H1 (cell line): ENCODE data around the gene ZNF836. TPM values are rescaled to one million over a fixed set of nuclear protein-coding genes. Genes with fewer than 3 reads are reported as not detected.
A peak's percentile ranks its signal among the peaks of the same experiment; 100 is the strongest.

Experiments
- CTCF ChIA-PET: fragments of 300-600 bp; sonication (Branson Sonifier 250); formaldehyde crosslinking; loops from one replicate; lab custom pipeline; 2021; ENCODE audit not compliant: partially characterized antibody; lab: Charles Lee
- POLR2A ChIA-PET: fragments of 300-600 bp; sonication (Branson Sonifier 250); formaldehyde crosslinking; loops from one replicate; lab custom pipeline; 2021; ENCODE audit warnings: inconsistent platforms; ENCODE audit not compliant: partially characterized antibody; lab: Charles Lee
- DNase-seq, 2 experiments: peaks; one replicate each; pipeline versions ENCODE4 v3.0.0 to v3.0.0-alpha.2; 2010 to 2022; ENCODE audit warnings: low spot score in 2 of 2, low read depth in 1 of 2, mixed read lengths in 1 of 2
- FAIRE-seq: peaks from 2 replicates; lab custom pipeline; 2011; peaks lifted over from hg19 to GRCh38; lab: Jason Lieb, UNC
- H2AFZ ChIP-seq: 2 replicates; pipeline ENCODE4 v1.8.1; 2012; ENCODE audit warnings: low read length, inconsistent platforms
- H2AK5ac ChIP-seq: 2 replicates; pipeline ENCODE4 v1.6.1; 2013; ENCODE audit warnings: low read depth, low read length
- H2BK120ac ChIP-seq: replicated peaks from 2 replicates; pipeline ENCODE3; 2013; ENCODE audit warnings: low read depth, low read length, inconsistent platforms
- H2BK12ac ChIP-seq: 2 replicates; pipeline ENCODE4 v1.6.1; 2013; ENCODE audit warnings: low read depth, low read length
- H2BK15ac ChIP-seq: 2 replicates; pipeline ENCODE4 v1.6.1; 2013; ENCODE audit warnings: low read length
- H2BK20ac ChIP-seq: 2 replicates; pipeline ENCODE4 v1.6.1; 2013; ENCODE audit warnings: low read length
- H2BK5ac ChIP-seq: 2 replicates; pipeline ENCODE4 v1.6.1; 2013; ENCODE audit warnings: low read depth, low read length
- H3K14ac ChIP-seq: 2 replicates; pipeline ENCODE4 v1.6.1; 2013; ENCODE audit warnings: inconsistent platforms; ENCODE audit not compliant: insufficient read length
- H3K18ac ChIP-seq: 2 replicates; pipeline ENCODE4 v1.6.1; 2013; ENCODE audit warnings: low read length; ENCODE audit errors: extremely low read depth
- H3K23ac ChIP-seq: 2 replicates; pipeline ENCODE4 v1.6.1; 2013; ENCODE audit warnings: inconsistent platforms; ENCODE audit not compliant: insufficient read length
- H3K23me2 ChIP-seq: 2 replicates; pipeline ENCODE4 v1.6.1; 2013; ENCODE audit warnings: low read depth, low read length
- H3K27ac ChIP-seq: 2 replicates; pipeline ENCODE4 v1.6.1; 2011; ENCODE audit warnings: low read depth, low read length, inconsistent platforms
- H3K27me3 ChIP-seq, 4 experiments: replicated peaks in 1 of 4; 1 replicate in 1 of 4; 2 replicates in 3 of 4; pipeline versions ENCODE4 v1.6.1 to v1.8.1; 2011 to 2013; ENCODE audit warnings: low read length in 3 of 4, mild to moderate bottlenecking in 3 of 4, inconsistent platforms in 2 of 4, mixed read lengths in 2 of 4, moderate library complexity in 1 of 4; ENCODE audit not compliant: control insufficient read depth in 3 of 4, insufficient read depth in 3 of 4; ENCODE audit errors: extremely low read depth in 1 of 4
- H3K36me3 ChIP-seq, 4 experiments: 2 replicates each; pipeline versions ENCODE4 v1.6.1 to v1.8.1; 2011 to 2013; ENCODE audit warnings: mild to moderate bottlenecking in 4 of 4, low read length in 3 of 4, moderate library complexity in 2 of 4, control low read depth in 1 of 4, inconsistent platforms in 1 of 4; ENCODE audit not compliant: insufficient read depth in 4 of 4, control insufficient read depth in 2 of 4
- H3K4ac ChIP-seq: replicated peaks from 2 replicates; pipeline ENCODE3; 2013; ENCODE audit warnings: low read length, low read depth, mixed read lengths, inconsistent platforms; ENCODE audit not compliant: insufficient read length
- H3K4me1 ChIP-seq, 4 experiments: replicated peaks in 1 of 4; 1 replicate in 1 of 4; 2 replicates in 3 of 4; pipeline versions ENCODE4 v1.6.1 to v1.8.1; 2011 to 2013; ENCODE audit warnings: low read length in 3 of 4, inconsistent platforms in 2 of 4, mixed read lengths in 1 of 4; ENCODE audit not compliant: insufficient read depth in 4 of 4, control insufficient read depth in 3 of 4
- H3K4me2 ChIP-seq, 2 experiments: 2 replicates each; pipeline versions ENCODE4 v1.6.1 to v1.8.1; 2011 to 2013; ENCODE audit warnings: low read depth in 2 of 2, low read length in 2 of 2, control low read depth in 1 of 2, inconsistent platforms in 1 of 2, mild to moderate bottlenecking in 1 of 2; ENCODE audit not compliant: insufficient read depth in 1 of 2
- H3K4me3 ChIP-seq, 4 experiments: fragments of 200-600, 300-600 bp in 1 of 4; sonication (generic), shearing (Covaris generic), sonication (Bioruptor Twin) in 1 of 4; 2 replicates each; pipeline versions ENCODE4 v1.5.1 to v1.8.1; 2011 to 2016; ENCODE audit warnings: low read length in 4 of 4, low read depth in 3 of 4, control low read depth in 2 of 4, inconsistent platforms in 2 of 4, mild to moderate bottlenecking in 2 of 4, mixed read lengths in 1 of 4, moderate library complexity in 1 of 4; ENCODE audit not compliant: insufficient read depth in 2 of 4; ENCODE audit errors: extremely low read depth in 1 of 4
- H3K56ac ChIP-seq: replicated peaks from 2 replicates; pipeline ENCODE3; 2013; ENCODE audit warnings: low read depth, mild to moderate bottlenecking, mixed read lengths, low read length, inconsistent platforms; ENCODE audit not compliant: insufficient read length
- H3K79me1 ChIP-seq: 2 replicates; pipeline ENCODE4 v1.6.1; 2013; ENCODE audit warnings: low read depth, low read length, control low read depth
- H3K79me2 ChIP-seq, 2 experiments: 2 replicates each; pipeline versions ENCODE4 v1.6.1 to v1.8.1; 2012 to 2013; ENCODE audit warnings: low read length in 2 of 2, mild to moderate bottlenecking in 2 of 2, inconsistent platforms in 1 of 2; ENCODE audit not compliant: insufficient read depth in 2 of 2, control insufficient read depth in 1 of 2
- H3K9ac ChIP-seq, 4 experiments: replicated peaks in 1 of 4; 1 replicate in 1 of 4; 2 replicates in 3 of 4; pipeline versions ENCODE4 v1.6.1 to v1.8.1; 2011 to 2013; ENCODE audit warnings: low read depth in 3 of 4, low read length in 3 of 4, control low read depth in 2 of 4, mild to moderate bottlenecking in 2 of 4, moderate library complexity in 2 of 4, inconsistent platforms in 1 of 4; ENCODE audit errors: extremely low read depth in 1 of 4
- H3K9me3 ChIP-seq, 2 experiments: 2 replicates each; pipeline versions ENCODE4 v1.6.1 to v1.8.1; 2012 to 2013; ENCODE audit warnings: mild to moderate bottlenecking in 2 of 2, moderate library complexity in 2 of 2, control low read depth in 1 of 2, inconsistent platforms in 1 of 2, low read depth in 1 of 2, low read length in 1 of 2, mixed read lengths in 1 of 2; ENCODE audit not compliant: insufficient read depth in 2 of 2
- H4K20me1 ChIP-seq, 2 experiments: replicated peaks in 1 of 2; 2 replicates each; pipeline versions ENCODE3 to v1.8.1; 2011 to 2013; ENCODE audit warnings: inconsistent platforms in 2 of 2, low read length in 2 of 2, mild to moderate bottlenecking in 1 of 2; ENCODE audit not compliant: insufficient read depth in 2 of 2, control insufficient read depth in 1 of 2
- H4K5ac ChIP-seq: 2 replicates; pipeline ENCODE4 v1.6.1; 2013; ENCODE audit warnings: low read length, low read depth, mixed read lengths, inconsistent platforms; ENCODE audit not compliant: insufficient read length
- H4K8ac ChIP-seq: 2 replicates; pipeline ENCODE4 v1.8.0; 2013; ENCODE audit warnings: mild to moderate bottlenecking, moderate library complexity, low read length, inconsistent platforms; ENCODE audit not compliant: insufficient read depth; ENCODE audit errors: extremely low read depth
- H4K91ac ChIP-seq: replicated peaks from 2 replicates; pipeline ENCODE3; 2013; ENCODE audit warnings: low read length, mixed read lengths, inconsistent platforms; ENCODE audit not compliant: insufficient read length
- CTBP2 ChIP-seq: IDR thresholded peaks from 2 replicates; pipeline ENCODE4 v1.7.0; 2011; ENCODE audit warnings: borderline replicate concordance, mild to moderate bottlenecking, moderate library complexity, mixed read lengths, low read length; ENCODE audit not compliant: insufficient read depth, insufficient read length
- KDM4A ChIP-seq: IDR thresholded peaks from one replicate; pipeline ENCODE4 v1.7.1; 2012; ENCODE audit warnings: low read depth, mild to moderate bottlenecking, moderate library complexity, low read length, inconsistent platforms; ENCODE audit not compliant: severe bottlenecking
- RFX5 ChIP-seq: IDR thresholded peaks from 2 replicates; pipeline ENCODE4 v1.6.1; 2011; ENCODE audit warnings: low read depth, low read length, improper control_type of control experiment, borderline replicate concordance
- SAP30 ChIP-seq: fragments of 300-600 bp; sonication (generic); IDR thresholded peaks from 2 replicates; pipeline ENCODE4 v1.7.1; 2012; ENCODE audit warnings: low read length, moderate library complexity, mild to moderate bottlenecking, inconsistent platforms; ENCODE audit not compliant: insufficient read depth, insufficient replicate concordance
- ZNF274 ChIP-seq: IDR thresholded peaks from 2 replicates; pipeline ENCODE4 v1.7.0; 2012; ENCODE audit warnings: low read length, borderline replicate concordance; ENCODE audit errors: extremely low read depth
- WGBS, 2 experiments: shearing (Covaris generic) in 1 of 2; methylation state at CpG; one replicate each; pipeline versions ENCODE4 v1.1.6 to v1.1.7; 2013 to 2015; ENCODE audit warnings: low lambda C conversion rate in 2 of 2, mixed read lengths in 2 of 2, inconsistent platforms in 1 of 2, low coverage in 1 of 2, missing lambda C conversion rate in 1 of 2; ENCODE audit not compliant: insufficient replicate concordance in 2 of 2, insufficient coverage in 1 of 2, insufficient read length in 1 of 2; ENCODE audit errors: extremely low coverage in 1 of 2, missing lambda C conversion rate in 1 of 2; 5-methylcytosine and 5-hydroxymethylcytosine counted together
- polyA plus RNA-seq, 7 experiments: library from polyadenylated mRNA; depleted of rRNA in 3 of 7; stranded (reverse) in 5 of 7; unstranded in 2 of 7; fragments of >200 nt in 5 of 7; fragments of 200-250 nt in 2 of 7; gene quantifications; 1 replicate in 5 of 7; 2 replicates in 1 of 7; 4 replicates in 1 of 7; pipeline versions ENCODE4 v1.2.1 to v1.2.3, GENCODE V29; 2011 to 2013; ENCODE audit warnings: missing spikeins in 2 of 7, mixed read lengths in 2 of 7
- total RNA-seq: library from RNA; stranded (reverse); fragmentation: NEBNext Ultra II Directional; extraction: Animal tissue kit (Norgen Biotek cat#: 25700); gene quantifications from 2 replicates; pipeline ENCODE4 v1.2.1, GENCODE V29; 2021

Gene ZNF836
- total and polyA plus RNA-seq, 2 of the 8 experiments (the other 6 are each of a cell fraction or from before 2014, with no cell fraction given) = 5.6 to 27.2 TPM

DNA sequence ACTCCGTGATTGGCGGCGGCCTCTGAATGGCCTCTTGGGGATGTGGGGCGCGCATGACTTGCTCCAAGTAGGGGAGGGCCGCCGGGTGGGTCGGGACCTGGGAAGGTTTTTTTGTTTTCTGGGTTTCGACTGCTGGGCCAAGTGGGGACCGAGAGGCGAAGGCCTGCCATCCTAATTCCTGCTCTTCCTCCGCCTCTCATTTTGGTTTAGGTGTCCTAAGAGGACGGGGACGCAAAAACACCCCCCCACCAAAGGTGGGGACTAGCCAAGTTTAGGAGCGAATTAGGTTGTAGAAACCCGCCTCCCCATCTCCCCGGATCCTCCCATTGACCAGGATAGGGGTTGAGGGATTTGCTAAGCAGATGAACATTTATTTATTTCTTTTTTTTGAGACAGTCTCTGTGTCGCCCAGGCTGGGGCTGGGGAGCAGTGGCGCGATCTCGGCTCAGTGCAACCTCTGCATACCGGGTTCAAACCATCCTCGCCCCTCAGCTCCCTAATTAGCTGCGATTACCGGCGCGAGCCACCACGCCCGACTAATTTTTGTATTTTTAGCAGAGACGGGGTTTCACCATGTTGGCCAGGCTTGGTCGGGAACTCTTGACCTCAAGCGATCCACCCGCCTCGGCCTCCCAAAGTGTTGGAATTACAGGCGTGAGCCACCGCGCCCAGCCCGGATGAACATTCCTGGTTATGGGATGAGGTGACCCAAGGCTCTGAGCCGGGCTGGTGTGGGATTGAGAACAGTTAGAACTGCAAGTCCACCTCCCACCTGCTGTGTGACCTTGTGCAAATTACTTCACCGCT, 19.3 kb upstream of the ZNF836 start:
- POLR2A ChIA-PET = interaction anchor here (1.0 to 1.7 kb wide), 4 partner anchors 9 to 53 kb away, joined by 3 to 5 read pairs (median 4); no protein-coding TSS in a partner anchor

More for the DNA sequence above, 19.3 kb upstream of the ZNF836 start:
- H3K14ac ChIP-seq = peak overlapping the region; percentile 67
- peak overlapping the region; percentile 98 for H2BK5ac ChIP-seq
- H3K4me3 ChIP-seq = peak overlapping the region; percentile 71 to 95 (median 88)
- no peak overlapping the region for H2BK120ac ChIP-seq
- peaks cover 3 to 17% (median 9%) of the 10 kb centered on the region in 4 experiments; a peak in 7 of 8 replicates for H3K36me3 ChIP-seq
- no peak overlapping the region for H2AFZ ChIP-seq
- WGBS, 2 experiments = 8% methylated on average over 37 of the region's 40 CpGs; no CpG with 5 or more reads in 1 of the 2 experiments
- TF ChIP-seq ZNF274 (no peak), SAP30 (peak; percentile 49), KDM4A (peak; percentile 17), RFX5 (no peak), CTBP2 (no peak)
- no peaks in the 10 kb centered on the region for H3K27me3 ChIP-seq
- no peak overlapping the region; the same call in 1 of the 2 replicates for H2BK12ac ChIP-seq
- peaks cover 3 to 8% (median 5%) of the 10 kb centered on the region in 4 experiments for H3K4me1 ChIP-seq
- H3K4me2 ChIP-seq = peak overlapping the region; percentile 85 to 95
- no peak overlapping the region for H2BK15ac ChIP-seq
- no peaks in the 10 kb centered on the region for H3K9me3 ChIP-seq
- peak overlapping the region; percentile 98 for H3K27ac ChIP-seq
- H3K56ac ChIP-seq = peak overlapping the region; percentile 92
- peak overlapping the region; percentile 83 to 98 (median 94) for H3K9ac ChIP-seq
- peak overlapping the region; percentile 48 for H4K91ac ChIP-seq
- H2BK20ac ChIP-seq = no peak overlapping the region
- H3K79me1 ChIP-seq = peaks cover 14% of the 10 kb centered on the region
- no peak overlapping the region; the same call in 1 of the 2 replicates for H2AK5ac ChIP-seq
- H3K4ac ChIP-seq = peak overlapping the region; percentile 93
- H4K8ac ChIP-seq = peak overlapping the region; percentile 99
- peaks cover 15% of the 10 kb centered on the region for H3K23me2 ChIP-seq
- FAIRE-seq (no peak), DNase-seq (peak in 1 of 2 experiments; percentile 45)
- peak overlapping the region; percentile 83 for H3K18ac ChIP-seq
- H4K20me1 ChIP-seq = peaks cover 8 to 11% of the 10 kb centered on the region in 2 experiments
- CTCF ChIA-PET = interaction anchor here (2.8 kb wide), 1 partner anchor 14 kb away, joined by 16 read pairs; no protein-coding TSS in a partner anchor
- H4K5ac ChIP-seq = peak overlapping the region; percentile 69
- H3K23ac ChIP-seq = no peak overlapping the region
- peaks cover 27 to 54% of the 10 kb centered on the region in 2 experiments for H3K79me2 ChIP-seq
